Cardiac fibroblast (primary cell): ENCODE measurements around the gene PYDC1.
"Not testable (repeated sequence)": the region's sequence is repeated elsewhere in the genome, so short reads cannot be mapped to it uniquely, and the experiment has no call there.

Source experiments
- DNase-seq, 2 donors: peaks; one replicate each; pipeline versions ENCODE4 v3.0.0 to v3.0.0-alpha.2; 2010; ENCODE audit warnings: low read depth in 2 of 2
- H3K4me3 ChIP-seq, 2 donors: replicated peaks in 1 of 2; 1 replicate in 1 of 2; 2 replicates in 1 of 2; pipeline ENCODE4 v1.5.1; 2011; ENCODE audit warnings: low read depth in 2 of 2, low read length in 2 of 2, mild to moderate bottlenecking in 2 of 2, moderate library complexity in 1 of 2
- CTCF ChIP-seq: IDR thresholded peaks from one replicate; pipeline ENCODE4 v1.5.1; 2011; ENCODE audit warnings: low read depth, mild to moderate bottlenecking, low read length, inconsistent platforms

The PYDC1 gene

GRCh38 chr16:31182391-31182790 lies 34.5 kb downstream of the PYDC1 start:
- DNase-seq: no peak
- no peak for TF ChIP-seq CTCF
- peak overlapping the region; percentile 91 to 92 for H3K4me3 ChIP-seq

GRCh38 chr16:31181102-31181830 lies 35.7 kb downstream of the PYDC1 start:
- H3K4me3 ChIP-seq: peak overlapping the region; percentile 91 to 92
- no peak for TF ChIP-seq CTCF
- DNase-seq: peak; percentile 37 to 58

- H3K4me3 ChIP-seq: peak within 1 kb of the TSS; percentile 91 to 92
- no peak for TF ChIP-seq CTCF
- DNase-seq: peak; percentile 93 to 94
Measured at GRCh38 chr16:31179747-31180459, 37.0 kb downstream of the PYDC1 start, which contains the start of gene FUS. TSS of gene FUS (plus strand) at chr16:31180139. CDS start at chr16:31180215, 76 bp downstream.

DNA sequence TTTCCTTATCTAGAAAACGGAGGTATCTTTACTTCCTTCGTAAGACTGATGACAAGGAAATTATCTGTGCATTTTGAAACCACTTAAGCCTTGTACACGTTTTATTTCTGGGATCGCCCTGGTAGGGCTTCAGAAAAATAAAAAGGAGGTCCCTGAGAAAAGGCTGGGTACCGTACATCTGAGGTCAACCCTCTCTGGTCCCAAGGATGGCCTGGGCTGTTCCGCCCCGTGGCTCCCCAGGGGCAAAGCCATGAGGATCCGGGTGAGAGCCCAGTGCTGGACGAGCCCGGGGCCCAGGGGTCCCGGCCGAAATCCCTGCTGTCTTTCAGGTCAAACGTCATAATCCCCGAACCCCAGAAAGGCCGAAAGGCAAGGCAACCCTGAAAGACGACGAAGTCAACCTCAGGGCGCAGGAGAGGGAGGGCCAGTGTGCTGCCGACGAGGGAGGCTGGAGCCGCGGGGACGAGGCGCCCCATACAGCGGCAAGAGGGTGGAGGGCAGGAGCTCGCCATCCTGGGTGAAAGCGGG lies 37.7 kb downstream of the PYDC1 start:
- peak overlapping the region; percentile 91 to 92 for H3K4me3 ChIP-seq
- DNase-seq: peak in 1 of 2 donors; percentile 28

GRCh38 chr16:31177136-31177535 lies 39.8 kb downstream of the PYDC1 start:
- TF ChIP-seq CTCF: no peak
- DNase-seq: peak; percentile 36 to 37
- no peak overlapping the region for H3K4me3 ChIP-seq

More for the DNA sequence above, 37.7 kb downstream of the PYDC1 start:
- no peak for TF ChIP-seq CTCF

GRCh38 chr16:31170048-31170447 lies 46.9 kb downstream of the PYDC1 start:
- peak in 1 of 2 donors; percentile 21 for DNase-seq
- not testable (repeated sequence) for H3K4me3 ChIP-seq

DNA sequence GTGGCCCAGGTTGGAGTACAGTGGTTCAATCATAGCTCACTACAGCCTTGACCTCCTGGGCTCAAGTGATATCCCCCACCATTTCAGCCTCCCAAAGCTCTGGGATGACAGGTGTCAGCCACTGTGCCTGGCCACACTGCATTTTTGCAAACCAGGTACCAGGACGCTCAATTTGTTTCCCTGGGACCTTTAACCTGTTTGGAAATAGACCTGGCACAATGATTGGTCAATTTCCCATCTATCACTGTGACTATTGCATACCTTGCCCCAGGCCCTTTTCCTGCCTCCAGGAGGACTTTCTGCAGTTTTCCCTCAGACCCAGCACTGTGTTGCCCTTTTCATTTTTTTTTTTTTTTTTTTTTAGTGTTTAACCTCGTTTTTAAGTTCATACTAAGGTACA lies 48.1 kb downstream of the PYDC1 start:
- H3K4me3 ChIP-seq: no peak overlapping the region
- no peak for DNase-seq
- no peak for TF ChIP-seq CTCF
